H1 (cell line): Measurements from ENCODE around the gene ITM2B. TPM values are rescaled to one million over a fixed set of nuclear protein-coding genes. Genes with fewer than 3 reads are reported as not detected.

ENCODE experiments used
- ASH2L ChIP-seq: fragments of 200-600, 300-600 bp; sonication (generic); IDR thresholded peaks from one replicate; pipeline ENCODE4 v1.7.1; 2017; ENCODE audit warnings: low read length
- CEBPB ChIP-seq: IDR thresholded peaks from 2 replicates; pipeline ENCODE4 v1.6.1; 2012; ENCODE audit warnings: low read depth, low read length
- CHD2 ChIP-seq: IDR thresholded peaks from 2 replicates; pipeline ENCODE4 v1.6.1; 2012; ENCODE audit warnings: low read length, improper control_type of control experiment
- EP300 ChIP-seq, 2 experiments: IDR thresholded peaks; 1 replicate in 1 of 2; 2 replicates in 1 of 2; pipeline ENCODE4 v1.6.1; 2011 to 2012; ENCODE audit warnings: low read depth in 2 of 2, low read length in 2 of 2, mild to moderate bottlenecking in 2 of 2, borderline replicate concordance in 1 of 2, inconsistent platforms in 1 of 2, moderate library complexity in 1 of 2
- EZH2 ChIP-seq: fragments of 200-600 bp; sonication (generic); IDR thresholded peaks from 2 replicates; pipeline ENCODE4 v1.7.1; 2012; ENCODE audit warnings: low read depth, mild to moderate bottlenecking, moderate library complexity, low read length, inconsistent platforms; ENCODE audit not compliant: severe bottlenecking
- HDAC6 ChIP-seq: IDR thresholded peaks from one replicate; pipeline ENCODE4 v1.7.1; 2012; ENCODE audit warnings: low read depth, mild to moderate bottlenecking, inconsistent platforms, low read length, moderate library complexity
- JUND ChIP-seq: IDR thresholded peaks from 2 replicates; pipeline ENCODE4 v1.6.1; 2011; ENCODE audit warnings: mild to moderate bottlenecking, improper control_type of control experiment, low read length
- KDM5A ChIP-seq: fragments of 200-600 bp; IDR thresholded peaks from 2 replicates; pipeline ENCODE4 v1.7.1; 2012; ENCODE audit warnings: mild to moderate bottlenecking, low read length, inconsistent platforms, mixed read lengths
- RAD21 ChIP-seq, 2 experiments: IDR thresholded peaks in 1 of 2; conservative IDR thresholded peaks in 1 of 2; 2 replicates each; pipeline ENCODE4 v1.6.1; 2011; ENCODE audit warnings: low read depth in 2 of 2, low read length in 2 of 2, improper control_type of control experiment in 1 of 2, inconsistent platforms in 1 of 2, mild to moderate bottlenecking in 1 of 2, moderate library complexity in 1 of 2
- RBBP5 ChIP-seq: IDR thresholded peaks from 2 replicates; pipeline ENCODE4 v1.7.1; 2012; ENCODE audit warnings: low read depth, mild to moderate bottlenecking, inconsistent platforms, low read length, moderate library complexity, borderline replicate concordance
- SP1 ChIP-seq: IDR thresholded peaks from 2 replicates; pipeline ENCODE4 v1.6.1; 2011; ENCODE audit warnings: low read depth, low read length
- TBP ChIP-seq: IDR thresholded peaks from 2 replicates; pipeline ENCODE4 v1.6.1; 2011; ENCODE audit warnings: low read depth, low read length, improper control_type of control experiment
- TCF12 ChIP-seq: IDR thresholded peaks from 2 replicates; pipeline ENCODE4 v1.6.1; 2011; ENCODE audit warnings: low read depth, mild to moderate bottlenecking, low read length
- YY1 ChIP-seq: IDR thresholded peaks from 2 replicates; pipeline ENCODE4 v1.6.1; 2011; ENCODE audit warnings: low read depth, mild to moderate bottlenecking, low read length
- ZNF274 ChIP-seq: IDR thresholded peaks from 2 replicates; pipeline ENCODE4 v1.7.0; 2012; ENCODE audit warnings: low read length, borderline replicate concordance; ENCODE audit errors: extremely low read depth
- polyA plus RNA-seq, 7 experiments: library from polyadenylated mRNA; depleted of rRNA in 3 of 7; stranded (reverse) in 5 of 7; unstranded in 2 of 7; fragments of >200 nt in 5 of 7; fragments of 200-250 nt in 2 of 7; gene quantifications; 1 replicate in 5 of 7; 2 replicates in 1 of 7; 4 replicates in 1 of 7; pipeline versions ENCODE4 v1.2.1 to v1.2.3, GENCODE V29; 2011 to 2013; ENCODE audit warnings: missing spikeins in 2 of 7, mixed read lengths in 2 of 7
- total RNA-seq: library from RNA; stranded (reverse); fragmentation: NEBNext Ultra II Directional; extraction: Animal tissue kit (Norgen Biotek cat#: 25700); gene quantifications from 2 replicates; pipeline ENCODE4 v1.2.1, GENCODE V29; 2021
- TF ChIP-seq, protein P1 (sequence below): IDR thresholded peaks from 2 replicates; pipeline ENCODE4 v1.6.1; 2011; ENCODE audit warnings: low read length, improper control_type of control experiment
- TF ChIP-seq, protein P2 (sequence below), 3 experiments: IDR thresholded peaks; 1 replicate in 2 of 3; 2 replicates in 1 of 3; pipeline versions ENCODE4 v1.5.1 to v1.6.1; 2011; ENCODE audit warnings: low read length in 3 of 3, mild to moderate bottlenecking in 3 of 3, inconsistent platforms in 2 of 3, low read depth in 1 of 3, moderate library complexity in 1 of 3; ENCODE audit not compliant: insufficient read depth in 1 of 3; ENCODE audit errors: control extremely low read depth in 1 of 3

ITM2B gene
- total and polyA plus RNA-seq, 2 of the 8 experiments (the other 6 are each of a cell fraction or from before 2014, with no cell fraction given), result 132 to 184 TPM

DNA sequence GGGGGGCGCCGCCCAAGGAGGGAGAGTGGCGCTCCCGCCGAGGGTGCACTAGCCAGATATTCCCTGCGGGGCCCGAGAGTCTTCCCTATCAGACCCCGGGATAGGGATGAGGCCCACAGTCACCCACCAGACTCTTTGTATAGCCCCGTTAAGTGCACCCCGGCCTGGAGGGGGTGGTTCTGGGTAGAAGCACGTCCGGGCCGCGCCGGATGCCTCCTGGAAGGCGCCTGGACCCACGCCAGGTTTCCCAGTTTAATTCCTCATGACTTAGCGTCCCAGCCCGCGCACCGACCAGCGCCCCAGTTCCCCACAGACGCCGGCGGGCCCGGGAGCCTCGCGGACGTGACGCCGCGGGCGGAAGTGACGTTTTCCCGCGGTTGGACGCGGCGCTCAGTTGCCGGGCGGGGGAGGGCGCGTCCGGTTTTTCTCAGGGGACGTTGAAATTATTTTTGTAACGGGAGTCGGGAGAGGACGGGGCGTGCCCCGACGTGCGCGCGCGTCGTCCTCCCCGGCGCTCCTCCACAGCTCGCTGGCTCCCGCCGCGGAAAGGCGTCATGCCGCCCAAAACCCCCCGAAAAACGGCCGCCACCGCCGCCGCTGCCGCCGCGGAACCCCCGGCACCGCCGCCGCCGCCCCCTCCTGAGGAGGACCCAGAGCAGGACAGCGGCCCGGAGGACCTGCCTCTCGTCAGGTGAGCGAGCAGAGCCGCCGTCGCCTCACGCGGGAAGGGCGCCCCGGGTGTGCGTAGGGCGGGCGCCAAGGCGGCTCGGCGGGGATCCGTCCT, 70.5 kb downstream of the ITM2B start, which contains the start of gene RB1 (continued):
- TF ChIP-seq TCF12 (no peak), TBP (no peak), RAD21 (IDR thresholded peaks at IDR 0.05 in 1 of 2, conservative IDR thresholded peaks at IDR 0.05 in 1 of 2; ENCODE audit: low read depth in 2 of 2, low read length in 2 of 2) (no peak), RBBP5 (0 out of 2 replicates have a peak, but pooled peaks have one; percentile 61), EZH2 (no peak), CHD2 (no peak), SP1 (no peak), YY1 (no peak), CEBPB (no peak), EP300 (IDR thresholded peaks at IDR 0.05; ENCODE audit: borderline replicate concordance in 1 of 2, low read depth in 2 of 2, low read length in 2 of 2) (no peak), JUND (no peak), ZNF274 (no peak), HDAC6 (no peak), ASH2L (peak; percentile 98), KDM5A (no peak)
- TF ChIP-seq, protein P1, sequence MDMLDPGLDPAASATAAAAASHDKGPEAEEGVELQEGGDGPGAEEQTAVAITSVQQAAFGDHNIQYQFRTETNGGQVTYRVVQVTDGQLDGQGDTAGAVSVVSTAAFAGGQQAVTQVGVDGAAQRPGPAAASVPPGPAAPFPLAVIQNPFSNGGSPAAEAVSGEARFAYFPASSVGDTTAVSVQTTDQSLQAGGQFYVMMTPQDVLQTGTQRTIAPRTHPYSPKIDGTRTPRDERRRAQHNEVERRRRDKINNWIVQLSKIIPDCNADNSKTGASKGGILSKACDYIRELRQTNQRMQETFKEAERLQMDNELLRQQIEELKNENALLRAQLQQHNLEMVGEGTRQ, result no peak
- TF ChIP-seq, protein P2, sequence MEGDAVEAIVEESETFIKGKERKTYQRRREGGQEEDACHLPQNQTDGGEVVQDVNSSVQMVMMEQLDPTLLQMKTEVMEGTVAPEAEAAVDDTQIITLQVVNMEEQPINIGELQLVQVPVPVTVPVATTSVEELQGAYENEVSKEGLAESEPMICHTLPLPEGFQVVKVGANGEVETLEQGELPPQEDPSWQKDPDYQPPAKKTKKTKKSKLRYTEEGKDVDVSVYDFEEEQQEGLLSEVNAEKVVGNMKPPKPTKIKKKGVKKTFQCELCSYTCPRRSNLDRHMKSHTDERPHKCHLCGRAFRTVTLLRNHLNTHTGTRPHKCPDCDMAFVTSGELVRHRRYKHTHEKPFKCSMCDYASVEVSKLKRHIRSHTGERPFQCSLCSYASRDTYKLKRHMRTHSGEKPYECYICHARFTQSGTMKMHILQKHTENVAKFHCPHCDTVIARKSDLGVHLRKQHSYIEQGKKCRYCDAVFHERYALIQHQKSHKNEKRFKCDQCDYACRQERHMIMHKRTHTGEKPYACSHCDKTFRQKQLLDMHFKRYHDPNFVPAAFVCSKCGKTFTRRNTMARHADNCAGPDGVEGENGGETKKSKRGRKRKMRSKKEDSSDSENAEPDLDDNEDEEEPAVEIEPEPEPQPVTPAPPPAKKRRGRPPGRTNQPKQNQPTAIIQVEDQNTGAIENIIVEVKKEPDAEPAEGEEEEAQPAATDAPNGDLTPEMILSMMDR (IDR thresholded peaks at IDR 0.05; ENCODE audit: control extremely low read depth in 1 of 3, insufficient read depth in 1 of 3, low read depth in 1 of 3, low read length in 3 of 3), result no peak
